Measurements from ENCODE around the gene PCSK5. TPM values are rescaled to one million over a fixed set of nuclear protein-coding genes. Genes with fewer than 3 reads are reported as not detected.
A peak's percentile ranks its signal among the peaks of the same experiment; 100 is the strongest.
"Not testable (repeated sequence)": the region's sequence is repeated elsewhere in the genome, so short reads cannot be mapped to it uniquely, and the experiment has no call there.

PCSK5 gene
- total and polyA plus RNA-seq, 4 donors = 0.58 to 3.6 (median 0.82) TPM

- no peak for DNase-seq (ENCODE audit: low spot score)
- no peak for TF ChIP-seq HNF4A (conservative IDR thresholded peaks at IDR 0.05)
- no peak for TF ChIP-seq GABPA (IDR thresholded peaks at IDR 0.05 in 1 of 2, conservative IDR thresholded peaks at IDR 0.05 in 1 of 2)
- no peak for TF ChIP-seq ATF3 (IDR thresholded peaks at IDR 0.05)
- TF ChIP-seq RXRA (IDR thresholded peaks at IDR 0.05) = peak; percentile 42 to 60
- peak in 1 of 2 donors; percentile 23 for TF ChIP-seq RAD21 (IDR thresholded peaks at IDR 0.05)
- TF ChIP-seq MAX (IDR thresholded peaks at IDR 0.05) = no peak
- no peak for TF ChIP-seq YY1 (IDR thresholded peaks at IDR 0.05)
- TF ChIP-seq REST (IDR thresholded peaks at IDR 0.05) = no peak
- TF ChIP-seq SP1 (IDR thresholded peaks at IDR 0.05) = no peak
- TF ChIP-seq FOXA2 (IDR thresholded peaks at IDR 0.05) = no peak
- TF ChIP-seq TAF1 (conservative IDR thresholded peaks at IDR 0.05) = no peak
- TF ChIP-seq ZBTB33 (IDR thresholded peaks at IDR 0.05) = no peak
- no peak for TF ChIP-seq CTCF (IDR thresholded peaks at IDR 0.05; ENCODE audit: low read depth, low read length, missing input control)
- no peak for TF ChIP-seq EGR1 (IDR thresholded peaks at IDR 0.05; ENCODE audit: low read depth in 2 of 2)
- TF ChIP-seq FOXA1 (IDR thresholded peaks at IDR 0.05) = no peak
- no peak for TF ChIP-seq HNF4G (IDR thresholded peaks at IDR 0.05)
- peak; percentile 99 for TF ChIP-seq NR2F2 (IDR thresholded peaks at IDR 0.05)
- H3K27me3 ChIP-seq (ENCODE audit: control insufficient read depth in 4 of 4, insufficient read depth in 4 of 4, low read length in 3 of 4) = no peaks in the 10 kb centered on the region
- WGBS = 76% methylated on average over 3 of the region's 3 CpGs
- no peak overlapping the region for H3K27ac ChIP-seq (ENCODE audit: low read depth in 1 of 2, low read length in 2 of 2)
- no peak overlapping the region for H3K9ac ChIP-seq (ENCODE audit: low read depth in 1 of 2, low read length in 2 of 2)
- no peaks in the 10 kb centered on the region for H3K36me3 ChIP-seq (ENCODE audit: control insufficient read depth in 4 of 4, insufficient read depth in 3 of 4, low read depth in 1 of 4, low read length in 3 of 4)
- no peak overlapping the region for H3K4me3 ChIP-seq (ENCODE audit: low read depth in 1 of 3, low read length in 3 of 3)
- no peaks in the 10 kb centered on the region for H3K9me3 ChIP-seq (ENCODE audit: control insufficient read depth in 4 of 4, low read length in 3 of 4)
- peaks cover 5 to 19% (median 8%) of the 10 kb centered on the region in 4 donors for H3K4me1 ChIP-seq (ENCODE audit: control insufficient read depth in 4 of 4, insufficient read depth in 4 of 4, low read length in 3 of 4)
Observed at GRCh38 chr9:75896193-75896592, 5.7 kb downstream of the PCSK5 start.

- H3K9me3 ChIP-seq (ENCODE audit: control insufficient read depth in 4 of 4, low read length in 3 of 4); H3K27ac ChIP-seq (ENCODE audit: low read depth in 1 of 2, low read length in 2 of 2); H3K36me3 ChIP-seq (ENCODE audit: control insufficient read depth in 4 of 4, insufficient read depth in 3 of 4, low read depth in 1 of 4, low read length in 3 of 4); H3K9ac ChIP-seq (ENCODE audit: low read depth in 1 of 2, low read length in 2 of 2); H3K27me3 ChIP-seq (ENCODE audit: control insufficient read depth in 4 of 4, insufficient read depth in 4 of 4, low read length in 3 of 4); H3K4me1 ChIP-seq (ENCODE audit: control insufficient read depth in 4 of 4, insufficient read depth in 4 of 4, low read length in 3 of 4); DNase-seq (ENCODE audit: low spot score); H3K4me3 ChIP-seq (ENCODE audit: low read depth in 1 of 3, low read length in 3 of 3): not testable (repeated sequence)
- 77% methylated on average over 7 of the region's 7 CpGs for WGBS
Observed at GRCh38 chr9:75900893-75901524, 10.5 kb downstream of the PCSK5 start.
